HG03108 (cell line): ENCODE data around the gene FAS.

Source experiments
- ATAC-seq: cut with Tn5 transposase; IDR thresholded peaks from one replicate; pipeline ENCODE4 v1.9.1; 2021; ENCODE audit warnings: moderate library complexity; ENCODE audit not compliant: unreplicated experiment

The FAS gene

GRCh38 chr10:89032141-89032891, 41.7 kb downstream of the FAS start:
- ATAC-seq, result no peak

DNA sequence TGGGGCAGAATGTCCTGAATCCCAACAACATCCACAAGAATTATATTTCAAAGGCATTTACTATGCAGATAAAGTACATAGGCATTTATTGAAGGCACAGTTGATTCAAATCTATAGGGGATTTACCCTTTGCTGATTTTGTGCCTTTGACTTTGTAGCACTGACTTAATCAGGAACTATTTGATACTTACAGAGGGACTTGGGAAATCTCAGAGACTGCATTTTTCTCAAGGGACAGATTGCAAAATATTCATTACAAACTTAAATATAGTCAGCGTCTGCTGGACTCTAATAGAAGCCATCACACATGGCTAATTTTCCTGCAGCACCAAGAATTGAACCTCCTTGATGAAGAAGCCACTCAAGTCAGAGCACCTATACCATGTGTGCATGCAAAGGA, 44.9 kb downstream of the FAS start:
- no peak for ATAC-seq

DNA sequence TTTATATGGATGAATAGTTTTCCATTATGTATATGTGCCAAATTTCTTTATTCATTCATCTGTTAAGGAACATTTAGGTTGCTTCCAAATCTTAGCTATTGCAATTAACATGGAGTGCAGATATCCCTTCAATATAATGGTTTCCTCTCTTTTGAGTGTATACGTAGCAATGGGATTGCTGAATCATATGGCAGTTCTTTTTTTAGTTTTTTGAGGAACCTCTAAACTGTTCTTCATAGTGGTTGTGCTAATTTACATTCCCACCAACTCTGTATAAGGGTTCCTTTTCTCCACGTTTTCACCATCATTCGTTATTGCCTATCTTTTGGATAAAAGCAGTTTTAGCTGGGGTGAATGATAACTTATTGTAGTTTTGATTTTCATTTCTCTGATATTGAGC, 46.5 kb downstream of the FAS start:
- no peak for ATAC-seq

DNA sequence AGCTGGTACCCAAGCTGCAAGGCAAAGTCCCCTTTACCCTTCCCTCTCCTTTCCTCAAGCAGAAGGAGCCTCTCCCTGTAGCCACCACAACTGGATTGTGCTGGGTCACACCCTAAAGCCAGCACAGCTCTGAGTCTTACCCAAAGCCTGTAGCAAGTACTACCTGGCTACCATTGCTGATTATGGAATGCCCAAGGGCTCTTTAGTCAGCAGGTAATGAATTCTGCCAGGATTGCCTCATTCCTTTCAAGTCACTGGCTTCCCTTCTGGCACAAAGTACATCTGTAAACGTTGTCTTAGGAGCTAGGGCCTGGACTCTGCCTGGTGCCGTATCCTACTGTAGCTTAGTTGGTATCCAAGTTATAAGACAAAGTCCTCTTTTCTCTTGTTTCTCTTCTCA, 52.0 kb downstream of the FAS start:
- ATAC-seq, result no peak

- ATAC-seq, result no peak
These were observed 52.5 kb downstream of the FAS start for GRCh38 chr10:89043052-89043451.

- no peak for ATAC-seq
These were observed 56.8 kb downstream of the FAS start for GRCh38 chr10:89047397-89047796.

GRCh38 chr10:89051593-89051992, 61.0 kb downstream of the FAS start:
- ATAC-seq, result no peak

DNA sequence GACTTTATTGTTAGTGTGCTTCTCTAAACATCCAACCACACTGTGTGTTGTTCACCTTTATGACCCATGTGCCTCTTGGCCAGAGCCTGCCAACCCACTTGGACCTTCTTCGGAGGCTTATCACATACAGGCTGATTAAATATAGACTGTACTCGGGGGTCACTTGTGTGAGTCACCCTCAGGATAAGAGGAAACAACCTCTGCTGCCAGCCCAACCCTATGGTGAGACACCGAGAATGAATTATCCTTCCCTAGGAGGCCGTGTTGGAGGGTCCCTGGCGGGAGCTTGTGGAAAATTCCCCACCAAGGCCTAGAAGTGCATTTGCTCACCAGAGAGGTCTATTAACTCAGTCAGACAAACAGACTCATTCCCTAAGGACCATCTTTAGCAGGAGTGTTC, 63.0 kb downstream of the FAS start:
- no peak for ATAC-seq

- ATAC-seq, result no peak
These were observed 64.6 kb downstream of the FAS start for GRCh38 chr10:89055159-89055558.

- ATAC-seq, result no peak
These were observed 72.3 kb downstream of the FAS start for GRCh38 chr10:89062861-89063260.

DNA sequence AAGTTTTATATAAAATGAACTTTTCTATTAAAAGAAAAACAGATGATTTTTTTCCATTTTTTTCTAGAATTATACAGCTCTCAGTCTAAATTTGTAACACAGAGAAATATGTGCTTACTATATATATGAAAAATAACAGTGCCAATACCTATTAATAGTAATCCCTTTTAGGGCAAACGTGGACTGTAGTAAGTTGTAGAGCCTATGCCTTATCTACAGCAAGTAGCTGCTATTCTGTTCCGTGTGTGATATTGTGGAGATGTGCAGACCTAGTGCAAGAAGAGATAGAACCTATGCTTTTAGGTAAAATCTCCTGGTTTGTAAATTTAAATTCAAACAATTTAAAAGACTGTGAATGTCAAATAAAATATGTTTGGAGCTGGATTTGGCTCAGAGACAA, 72.9 kb downstream of the FAS start:
- ATAC-seq, result no peak

DNA sequence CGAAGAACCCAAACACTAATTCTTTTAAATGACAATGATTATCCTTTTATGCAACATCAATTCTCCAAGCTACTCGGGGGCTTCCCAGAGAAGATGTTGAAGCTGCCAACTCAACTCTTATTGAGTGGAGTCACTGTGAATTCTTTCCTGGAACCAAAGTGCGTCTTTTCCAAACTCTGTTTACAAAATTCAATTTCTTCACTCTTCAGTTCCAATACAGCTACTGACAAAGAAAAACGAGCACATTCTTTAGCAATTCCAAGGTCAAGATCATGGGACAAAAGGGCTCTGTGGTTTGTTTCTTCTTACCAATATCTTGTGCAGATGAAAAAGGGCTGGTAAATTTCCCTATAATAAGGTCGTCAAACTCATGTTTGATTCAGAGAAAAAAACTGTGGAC, 74.2 kb downstream of the FAS start:
- no peak for ATAC-seq
